Keratinocyte (primary cell): ENCODE results near the gene TEX44.

Experiments used
- CTCF ChIP-seq, 3 experiments: IDR thresholded peaks in 1 of 3; conservative IDR thresholded peaks in 1 of 3; optimal IDR thresholded peaks in 1 of 3; 2 replicates in 2 of 3; 3 replicates in 1 of 3; pipeline versions ENCODE3 to v1.5.1; 2011; ENCODE audit warnings: low read length in 3 of 3, mild to moderate bottlenecking in 3 of 3, moderate library complexity in 2 of 3, control low read depth in 1 of 3, inconsistent platforms in 1 of 3; ENCODE audit not compliant: insufficient read depth in 2 of 3; ENCODE audit errors: extremely low read depth in 1 of 3
- EZH2 ChIP-seq: IDR thresholded peaks from one replicate; pipeline ENCODE4 v1.6.1; 2012; ENCODE audit warnings: inconsistent platforms, mild to moderate bottlenecking, low read length, moderate library complexity

- TF ChIP-seq EZH2 (no peak), CTCF (optimal IDR thresholded peaks at IDR 0.05 in 1 of 3, IDR thresholded peaks at IDR 0.05 in 1 of 3, conservative IDR thresholded peaks at IDR 0.05 in 1 of 3; ENCODE audit: extremely low read depth in 1 of 3, insufficient read depth in 2 of 3, low read length in 3 of 3) (no peak)
Measured at GRCh38 chr2:231617059-231617926, 24.6 kb downstream of the TEX44 start.
